Endothelial cell of umbilical vein (primary cell): ENCODE results near the gene ZDHHC13. TPM values are rescaled to one million over a fixed set of nuclear protein-coding genes. Genes with fewer than 3 reads are reported as not detected.

Experiments
- BruUV-seq: library from RNA; stranded (reverse); fragments of 400-500 nt; replicated peaks from 2 replicates; lab custom pipeline; 2021; lab: Mats Ljungman, UMichigan
- CTCF ChIA-PET: fragments of 300-600, 350-600 bp; sonication (Branson Sonifier 250); formaldehyde crosslinking; loops from one replicate; lab custom pipeline; 2021; ENCODE audit warnings: antibody characterized with exemption, inconsistent platforms; lab: Charles Lee
- POLR2A ChIA-PET: fragments of 300-600, 350-600 bp; sonication (Branson Sonifier 250); formaldehyde crosslinking; loops from one replicate; lab custom pipeline; 2021; ENCODE audit warnings: antibody characterized with exemption, inconsistent platforms; lab: Charles Lee
- DNase-seq: peaks from one replicate; pipeline ENCODE4 v3.0.0-alpha.2; 2011; ENCODE audit warnings: low read depth, low spot score
- FAIRE-seq: peaks from 2 replicates; lab custom pipeline; 2011; peaks lifted over from hg19 to GRCh38; lab: Jason Lieb, UNC
- H2AFZ ChIP-seq: 2 replicates; pipeline ENCODE4 v1.6.0; 2012; ENCODE audit warnings: low read depth, low read length, control low read depth, inconsistent platforms
- H3K27ac ChIP-seq: 2 replicates; pipeline ENCODE4 v1.5.1; 2011; ENCODE audit warnings: low read depth, mild to moderate bottlenecking, control low read depth, low read length, moderate library complexity; ENCODE audit not compliant: insufficient read depth
- H3K27me3 ChIP-seq, 2 experiments: 2 replicates each; pipeline versions ENCODE4 v1.6.0 to v1.6.1; 2011; ENCODE audit warnings: low read length in 2 of 2, mixed read lengths in 1 of 2; ENCODE audit not compliant: control insufficient read depth in 2 of 2, insufficient read depth in 2 of 2
- H3K36me3 ChIP-seq, 2 experiments: 2 replicates in 1 of 2; 3 replicates in 1 of 2; pipeline ENCODE4 v1.5.1; 2011; ENCODE audit warnings: low read length in 2 of 2, mild to moderate bottlenecking in 1 of 2, moderate library complexity in 1 of 2; ENCODE audit not compliant: control insufficient read depth in 2 of 2, insufficient read depth in 2 of 2; ENCODE audit errors: extremely low read depth in 1 of 2
- H3K4me1 ChIP-seq: 3 replicates; pipeline ENCODE4 v1.5.1; 2011; ENCODE audit warnings: mild to moderate bottlenecking, low read length; ENCODE audit not compliant: control insufficient read depth, insufficient read depth; ENCODE audit errors: extremely low read depth
- H3K4me2 ChIP-seq: 2 replicates; pipeline ENCODE4 v1.6.1; 2011; ENCODE audit warnings: low read length, control low read depth, mixed read lengths; ENCODE audit not compliant: insufficient read depth
- H3K4me3 ChIP-seq, 3 experiments: fragments of 200-600 bp in 1 of 3; sonication (generic), shearing (Covaris generic) in 1 of 3; replicated peaks in 1 of 3; 2 replicates each; pipeline ENCODE4 v1.5.1; 2011 to 2016; ENCODE audit warnings: control low read depth in 3 of 3, low read length in 3 of 3, mild to moderate bottlenecking in 2 of 3, inconsistent platforms in 1 of 3, low read depth in 1 of 3, moderate library complexity in 1 of 3; ENCODE audit not compliant: insufficient read depth in 1 of 3
- H3K79me2 ChIP-seq: 2 replicates; pipeline ENCODE4 v1.6.0; 2012; ENCODE audit warnings: low read length, inconsistent platforms; ENCODE audit not compliant: control insufficient read depth, insufficient read depth
- H3K9ac ChIP-seq: replicated peaks from 2 replicates; pipeline ENCODE3; 2011; ENCODE audit warnings: low read length, control low read depth; ENCODE audit not compliant: insufficient read depth; ENCODE audit errors: extremely low read depth
- H3K9me1 ChIP-seq: replicated peaks from 3 replicates; pipeline ENCODE4 v1.6.0; 2011; ENCODE audit warnings: mild to moderate bottlenecking, low read length; ENCODE audit not compliant: control insufficient read depth, insufficient read depth; ENCODE audit errors: extremely low read depth
- H3K9me3 ChIP-seq: replicated peaks from 2 replicates; pipeline ENCODE4 v1.5.1; 2012; ENCODE audit warnings: low read length, inconsistent platforms; ENCODE audit not compliant: control insufficient read depth, insufficient read depth
- H4K20me1 ChIP-seq: replicated peaks from 2 replicates; pipeline ENCODE3; 2011; ENCODE audit warnings: mild to moderate bottlenecking, low read length; ENCODE audit not compliant: control insufficient read depth, insufficient read depth; ENCODE audit errors: extremely low read depth
- CTCF ChIP-seq, 2 donors: IDR thresholded peaks; 1 replicate in 1 of 2; 2 replicates in 1 of 2; pipeline ENCODE4 v1.5.1; 2011; ENCODE audit warnings: low read length in 2 of 2, mild to moderate bottlenecking in 2 of 2, moderate library complexity in 2 of 2, control low read depth in 1 of 2, inconsistent platforms in 1 of 2, low read depth in 1 of 2; ENCODE audit not compliant: insufficient read depth in 1 of 2; ENCODE audit errors: extremely low read depth in 1 of 2
- EZH2 ChIP-seq: IDR thresholded peaks from 2 replicates; pipeline ENCODE4 v1.6.1; 2012; ENCODE audit warnings: borderline replicate concordance, low read depth, mild to moderate bottlenecking, moderate library complexity, low read length, inconsistent platforms; ENCODE audit not compliant: severe bottlenecking
- FOS ChIP-seq: IDR thresholded peaks from 2 replicates; pipeline ENCODE4 v1.6.1; 2011; ENCODE audit warnings: mild to moderate bottlenecking, low read length, moderate library complexity, borderline replicate concordance; ENCODE audit not compliant: insufficient read depth
- GATA2 ChIP-seq: IDR thresholded peaks from 2 replicates; pipeline ENCODE4 v1.7.0; 2011; ENCODE audit warnings: low read depth, mild to moderate bottlenecking, moderate library complexity, mixed read lengths, low read length; ENCODE audit not compliant: insufficient read length, insufficient read depth
- JUN ChIP-seq: IDR thresholded peaks from 2 replicates; pipeline ENCODE4 v1.6.1; 2011; ENCODE audit warnings: borderline replicate concordance, low read depth; ENCODE audit not compliant: insufficient read length, insufficient read depth
- MAX ChIP-seq: IDR thresholded peaks from 2 replicates; pipeline ENCODE4 v1.6.1; 2011; ENCODE audit not compliant: insufficient read depth, insufficient read length
- MYC ChIP-seq: IDR thresholded peaks from one replicate; pipeline ENCODE4 v1.6.1; 2011; ENCODE audit warnings: mild to moderate bottlenecking, low read depth, low read length
- POLR2A ChIP-seq: IDR thresholded peaks from 2 replicates; pipeline ENCODE4 v1.6.1; 2012; ENCODE audit warnings: low read depth, mild to moderate bottlenecking, control low read depth, low read length
- POLR2AphosphoS5 ChIP-seq: IDR thresholded peaks from 2 replicates; pipeline ENCODE4 v1.6.1; 2012; ENCODE audit warnings: low read depth, mild to moderate bottlenecking, control low read depth, low read length, moderate library complexity; ENCODE audit not compliant: insufficient read depth
- dilution Hi-C: fragments of 300-500 bp; cut with MboI; formaldehyde crosslinking; loops from one replicate; pipeline ENCODE4 v1.15.0; 2019; ENCODE audit warnings: low sequenced_read_pairs; ENCODE audit not compliant: extremely low pct_ligation_motif_present
- intact Hi-C: fragments of 100-400 bp; cut with micrococcal nuclease; formaldehyde crosslinking; loops from one replicate; pipeline ENCODE4 v1.10.0; 2022
- polyA plus RNA-seq, 4 experiments: library from polyadenylated mRNA; depleted of rRNA in 3 of 4; stranded (reverse) in 3 of 4; unstranded in 1 of 4; fragments of >200 nt; gene quantifications; 2 replicates each; pipeline versions ENCODE4 v1.2.1 to v1.2.3, GENCODE V29; 2011 to 2012; ENCODE audit warnings: missing spikeins in 1 of 4
- total RNA-seq: library from RNA; stranded (reverse); gene quantifications from 2 replicates; pipeline ENCODE4 v1.2.3, GENCODE V29; 2021

The ZDHHC13 gene
- total and polyA plus RNA-seq, 2 donors (not counting 3 experiments of a cell fraction or from before 2014, with no cell fraction given) = 37.4 to 52.9 TPM

- no peak overlapping the region for H3K9ac ChIP-seq
- no peaks in the 10 kb centered on the region for H3K9me3 ChIP-seq
- CTCF ChIA-PET = interaction anchor here (0.6 to 1.5 kb wide), 3 partner anchors 50 to 187 kb away, joined by 3 to 4 read pairs (median 3); no protein-coding TSS in a partner anchor
- H3K4me1 ChIP-seq = no peaks in the 10 kb centered on the region
- BruUV-seq = no TSS peak
- no peak overlapping the region for H3K4me3 ChIP-seq
- H4K20me1 ChIP-seq = no peaks in the 10 kb centered on the region
- dilution Hi-C loops (no loop called here), intact Hi-C loops (no loop called here)
- POLR2A ChIA-PET = no interaction called here
- no peaks in the 10 kb centered on the region for H3K9me1 ChIP-seq
- no peak overlapping the region for H2AFZ ChIP-seq
- peaks cover 14 to 26% of the 10 kb centered on the region in 2 experiments for H3K27me3 ChIP-seq
- TF ChIP-seq POLR2AphosphoS5 (no peak), MYC (no peak), GATA2 (no peak), JUN (no peak), MAX (no peak), EZH2 (no peak)
- H3K4me2 ChIP-seq = no peak overlapping the region
- no peaks in the 10 kb centered on the region for H3K79me2 ChIP-seq
- DNase-seq (no peak), FAIRE-seq (no peak)
- H3K36me3 ChIP-seq = no peaks in the 10 kb centered on the region
- no peak overlapping the region for H3K27ac ChIP-seq
Measured at GRCh38 chr11:19209617-19210370, 92.8 kb downstream of the ZDHHC13 start.

GRCh38 chr11:19216021-19216420, 99.1 kb downstream of the ZDHHC13 start:
- FAIRE-seq (no peak), DNase-seq (no peak)
- Histone ChIP-seq H3K9me1 (no peaks in the 10 kb centered on the region), H3K36me3 (no peaks in the 10 kb centered on the region), H4K20me1 (no peaks in the 10 kb centered on the region), H3K4me2 (no peak overlapping the region), H3K27ac (no peak overlapping the region), H3K9me3 (no peaks in the 10 kb centered on the region), H3K9ac (no peak overlapping the region), H3K27me3 (peaks cover 3 to 7% of the 10 kb centered on the region in 2 experiments), H2AFZ (no peak overlapping the region), H3K79me2 (no peaks in the 10 kb centered on the region), H3K4me1 (peaks cover 5% of the 10 kb centered on the region), H3K4me3 (no peak overlapping the region)
- CTCF ChIA-PET = interaction anchor here (1.0 to 1.8 kb wide), 2 partner anchors 9 to 19 kb away, joined by 3 read pairs; no protein-coding TSS in a partner anchor
- intact Hi-C loops (no loop called here), dilution Hi-C loops (no loop called here)
- no peak for TF ChIP-seq MAX
- TF ChIP-seq GATA2 = no peak
- no peak for TF ChIP-seq CTCF (IDR thresholded peaks at IDR 0.05; ENCODE audit: extremely low read depth in 1 of 2, insufficient read depth in 1 of 2, low read depth in 1 of 2, low read length in 2 of 2)
- TF ChIP-seq EZH2 = no peak
- no peak for TF ChIP-seq MYC
- no peak for TF ChIP-seq POLR2A
- no peak for TF ChIP-seq FOS
- no peak for TF ChIP-seq JUN
- no peak for TF ChIP-seq POLR2AphosphoS5
- BruUV-seq = no TSS peak
- POLR2A ChIA-PET = no interaction called here
